HG02885 (cell line): ENCODE results near the gene FHOD3.
"Not testable (repeated sequence)": the region's sequence is repeated elsewhere in the genome, so short reads cannot be mapped to it uniquely, and the experiment has no call there.

Experiments used
- ATAC-seq: cut with Tn5 transposase; IDR thresholded peaks from one replicate; pipeline ENCODE4 v1.9.1; 2021; ENCODE audit warnings: mild to moderate bottlenecking; ENCODE audit not compliant: unreplicated experiment, poor library complexity

Gene FHOD3

DNA sequence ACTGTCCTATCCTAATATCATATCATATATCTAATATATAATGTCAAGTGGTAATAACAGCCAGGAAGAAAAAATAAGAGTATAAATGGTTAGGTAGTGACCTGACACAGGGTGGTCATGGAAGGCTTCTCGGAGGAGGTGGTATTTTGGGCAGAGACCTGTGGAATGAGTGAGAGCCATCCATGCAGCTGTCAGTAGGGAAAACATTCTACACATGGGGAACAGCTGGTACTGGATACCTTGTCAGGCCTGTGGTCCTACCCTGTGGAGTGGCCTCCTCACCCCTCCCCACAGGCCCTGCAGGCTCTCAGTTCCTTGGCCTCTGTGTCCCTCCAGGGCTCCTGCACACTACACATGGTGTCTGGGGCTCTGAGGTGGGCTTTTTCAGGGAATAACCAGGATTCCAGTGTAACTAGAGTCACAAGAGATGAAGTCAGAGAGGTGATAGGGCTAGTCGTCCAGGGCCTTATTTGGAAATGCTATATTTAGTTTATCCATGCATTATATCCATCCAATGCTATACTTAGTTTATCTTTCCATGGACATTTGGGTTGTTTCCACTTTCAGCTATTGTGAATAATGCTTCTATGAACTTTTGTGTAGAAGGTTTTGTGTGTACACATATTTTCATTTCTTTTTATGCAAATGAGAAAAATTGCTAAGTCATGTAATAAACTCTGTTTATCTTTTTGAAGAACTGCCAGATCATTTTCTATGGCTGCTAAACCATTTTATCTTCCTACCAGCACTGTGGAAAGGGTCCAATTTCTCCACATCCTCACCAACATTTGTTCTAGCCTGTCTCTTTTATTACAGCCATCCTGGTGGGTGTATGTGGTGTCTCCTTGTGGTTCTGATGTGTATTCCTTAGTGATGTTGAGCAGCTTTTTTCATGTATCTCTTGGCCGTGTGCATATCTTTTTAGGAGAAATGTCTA, 455.7 kb downstream of the FHOD3 start:
- no peak for ATAC-seq

DNA sequence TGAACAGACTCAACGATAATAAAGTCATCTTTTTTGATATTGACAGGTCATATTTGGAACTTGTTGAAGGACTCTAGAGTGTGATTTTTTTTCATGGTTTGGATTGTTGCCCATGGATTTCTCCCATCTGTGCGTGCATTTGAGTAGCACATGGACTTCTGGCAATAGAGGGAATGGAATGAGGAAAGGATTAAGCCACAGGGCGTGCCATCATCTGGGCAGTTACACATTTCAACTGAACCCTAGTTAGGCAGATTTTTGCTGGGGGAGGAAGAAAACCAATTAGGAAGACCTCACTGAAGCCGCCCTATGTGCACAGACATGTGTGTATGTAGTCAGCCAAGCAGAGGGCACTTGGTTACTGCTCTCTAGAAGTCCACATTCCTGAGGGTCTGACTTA, 458.7 kb downstream of the FHOD3 start:
- ATAC-seq = no peak

GRCh38 chr18:36757081-36757480, 459.6 kb downstream of the FHOD3 start:
- peak; percentile 50 for ATAC-seq

GRCh38 chr18:36757991-36758390, 460.5 kb downstream of the FHOD3 start:
- ATAC-seq = no peak

- no peak for ATAC-seq
These were observed 461.1 kb downstream of the FHOD3 start for GRCh38 chr18:36758623-36759022.

- ATAC-seq = no peak
These were observed 461.8 kb downstream of the FHOD3 start for GRCh38 chr18:36759167-36759776.

DNA sequence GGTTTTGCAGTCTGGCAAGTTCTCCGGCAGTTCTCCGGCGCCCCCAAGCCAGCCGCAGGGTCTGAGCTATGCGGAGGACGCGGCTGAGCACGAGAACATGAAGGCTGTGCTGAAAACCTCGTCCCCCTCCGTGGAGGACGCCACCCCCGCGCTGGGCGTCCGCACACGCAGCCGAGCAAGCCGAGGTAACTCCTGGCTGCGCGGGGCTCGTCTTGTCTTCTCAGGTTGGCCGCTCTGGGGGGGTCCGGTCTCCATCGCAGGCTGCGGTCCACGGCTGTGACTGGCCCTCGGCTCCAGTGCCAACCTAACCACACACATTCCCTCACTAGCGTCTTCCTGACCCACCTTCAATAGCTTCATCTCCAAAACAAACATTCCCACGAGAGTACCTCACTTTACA, 463.1 kb downstream of the FHOD3 start:
- ATAC-seq = no peak

DNA sequence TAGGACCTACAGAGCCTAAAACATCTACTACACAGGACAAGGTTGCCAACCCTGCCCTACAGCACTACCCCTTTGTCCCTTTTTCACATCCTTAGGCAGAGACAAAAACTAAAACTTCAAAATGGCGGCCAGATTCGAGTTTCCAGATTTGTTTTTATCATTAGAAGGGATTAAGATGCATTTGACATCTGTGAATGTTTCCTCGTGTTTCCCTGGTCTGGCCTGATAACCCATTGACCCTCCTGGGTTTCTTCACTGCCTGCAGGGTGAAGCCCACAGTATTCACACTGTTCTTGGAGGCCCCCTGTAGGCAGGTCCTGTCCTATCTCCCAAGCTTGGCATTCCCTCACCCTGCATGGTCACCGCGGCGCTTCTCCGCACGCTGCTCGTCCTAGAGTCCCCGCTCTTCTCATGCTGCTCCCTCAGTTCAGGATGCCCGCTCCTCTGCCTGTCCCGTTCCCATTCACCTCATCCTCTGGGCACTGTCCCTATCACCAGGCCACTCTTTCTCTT, 463.7 kb downstream of the FHOD3 start:
- no peak for ATAC-seq

DNA sequence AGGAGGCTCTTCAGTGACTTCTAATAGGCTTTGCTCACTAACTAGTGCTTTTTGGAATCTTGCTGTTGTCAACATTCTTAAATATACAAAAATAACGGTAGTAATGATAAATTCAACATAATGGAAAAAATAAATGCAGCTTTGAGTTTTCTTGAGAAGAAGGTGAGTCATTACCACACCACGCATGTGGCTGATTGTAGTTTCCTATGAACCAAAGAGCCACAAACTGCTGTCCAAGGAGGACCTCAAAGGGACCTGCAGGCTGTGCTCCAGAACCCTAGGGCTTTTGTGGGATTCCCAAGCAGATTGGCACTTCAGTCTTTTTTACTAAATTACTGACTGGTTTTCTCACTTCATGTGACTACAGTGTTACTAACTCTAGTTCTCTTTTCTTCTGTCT, 464.6 kb downstream of the FHOD3 start:
- ATAC-seq = no peak

DNA sequence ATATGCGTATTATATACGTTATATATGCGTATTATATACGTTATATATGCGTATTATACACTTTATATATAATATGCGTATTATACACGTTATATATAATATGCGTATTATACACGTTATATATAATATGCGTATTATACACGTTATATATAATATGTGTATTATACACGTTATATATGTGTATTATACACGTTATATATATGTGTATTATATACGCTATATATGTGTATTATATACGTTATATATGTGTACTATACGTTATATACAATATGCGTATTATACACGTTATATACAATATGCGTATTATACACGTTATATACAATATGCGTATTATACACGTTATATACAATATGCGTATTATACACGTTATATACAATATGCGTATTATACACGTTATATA, 465.5 kb downstream of the FHOD3 start:
- ATAC-seq = not testable (repeated sequence)

DNA sequence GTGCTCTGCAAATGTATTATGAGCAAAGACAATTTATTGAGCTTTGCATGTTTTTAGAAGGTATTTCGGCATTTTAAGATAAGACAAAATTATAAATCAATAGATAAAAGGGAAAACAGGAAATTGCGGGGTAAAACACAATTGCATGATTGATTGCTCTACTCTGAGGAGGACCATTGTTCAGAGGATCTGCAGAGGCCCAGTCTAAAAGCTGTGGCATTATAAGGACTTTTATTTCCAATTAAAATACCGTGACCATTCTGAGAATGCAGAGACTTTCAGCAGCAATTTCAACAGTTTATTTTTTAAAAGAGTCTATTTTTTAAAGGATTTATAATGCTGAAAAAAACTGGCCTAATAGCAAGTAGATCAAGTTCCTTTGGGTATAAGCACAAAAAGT, 469.3 kb downstream of the FHOD3 start:
- no peak for ATAC-seq

DNA sequence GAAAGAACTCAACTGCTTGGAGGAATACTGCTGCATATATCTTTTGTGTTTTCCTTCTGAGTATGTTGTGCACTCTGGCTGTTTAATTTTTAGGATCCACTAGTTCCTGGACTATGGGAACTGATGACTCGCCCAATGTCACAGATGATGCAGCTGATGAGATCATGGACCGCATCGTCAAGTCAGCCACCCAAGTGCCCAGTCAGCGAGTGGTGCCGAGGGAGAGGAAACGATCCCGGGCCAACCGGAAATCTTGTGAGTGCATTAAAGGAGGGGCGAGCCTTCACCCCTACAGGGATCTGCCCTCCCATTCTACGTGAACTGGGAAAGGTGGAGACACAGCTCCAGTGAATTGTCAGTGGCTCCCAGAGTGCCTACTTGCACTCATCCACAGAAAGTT, 471.7 kb downstream of the FHOD3 start:
- no peak for ATAC-seq

GRCh38 chr18:36769611-36770314, 472.2 kb downstream of the FHOD3 start:
- peak; percentile 45 for ATAC-seq

GRCh38 chr18:36770315-36770946, 472.9 kb downstream of the FHOD3 start:
- ATAC-seq = no peak

DNA sequence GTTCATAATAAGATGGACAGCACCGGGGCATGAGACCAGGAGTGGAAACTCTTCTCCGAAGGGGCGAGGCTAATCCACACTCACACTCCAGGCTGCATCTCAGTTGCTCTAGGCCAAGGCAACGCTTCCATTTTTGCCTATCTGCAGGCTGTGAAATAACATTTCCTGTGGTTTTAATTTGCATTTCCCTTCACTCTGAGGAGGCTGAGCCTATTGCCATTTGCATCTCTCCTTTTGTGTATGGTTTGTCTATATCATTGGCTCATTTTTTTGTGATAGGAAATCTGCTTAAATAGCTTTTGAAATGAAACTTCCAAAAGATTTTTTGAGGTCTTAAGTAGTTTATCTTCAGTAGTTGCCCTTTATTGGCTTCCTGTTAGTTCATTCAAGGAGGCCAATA, 473.7 kb downstream of the FHOD3 start:
- ATAC-seq = peak; percentile 59

DNA sequence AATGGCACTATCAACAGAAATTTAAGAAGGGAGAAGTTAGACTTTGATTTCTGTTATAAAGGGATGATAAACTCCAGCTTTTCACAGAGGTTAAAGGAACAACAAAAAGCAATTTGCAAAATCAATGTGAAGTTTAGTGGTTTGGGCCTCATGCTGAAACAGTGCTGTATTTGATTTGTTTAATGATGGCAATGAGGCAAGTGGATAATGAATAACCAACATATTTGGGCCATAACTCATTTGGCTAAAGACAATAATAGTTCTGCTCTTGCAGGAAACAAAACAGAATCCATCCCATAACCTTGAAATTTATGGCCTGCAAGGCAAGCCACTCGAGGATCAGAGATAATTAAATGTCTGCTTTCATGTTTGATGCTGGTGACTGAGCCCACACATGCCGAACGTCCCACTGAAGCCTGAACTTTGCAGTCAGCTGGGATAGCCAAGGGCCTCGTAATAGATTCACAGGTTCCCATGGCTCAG, 474.8 kb downstream of the FHOD3 start:
- no peak for ATAC-seq

DNA sequence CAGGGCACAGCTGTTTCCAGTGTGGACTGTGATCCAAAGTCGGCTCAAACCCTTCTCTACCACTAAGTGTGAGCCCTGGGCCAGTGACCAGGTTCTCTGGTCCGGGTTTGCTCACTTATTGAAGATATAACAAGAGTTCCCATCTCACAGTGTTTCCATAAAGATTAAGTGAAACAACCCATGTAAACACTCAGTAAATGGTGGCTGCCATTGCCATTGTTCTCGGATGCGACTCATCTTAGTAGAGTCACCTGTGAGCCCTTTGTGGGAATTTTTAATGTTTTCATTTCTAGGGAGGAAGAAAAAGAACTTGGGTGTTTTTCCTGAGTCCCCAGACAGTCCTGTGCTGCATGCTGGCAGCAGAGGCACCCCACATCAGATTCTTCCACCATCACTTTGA, 477.9 kb downstream of the FHOD3 start:
- no peak for ATAC-seq

- ATAC-seq = no peak
These were observed 479.1 kb downstream of the FHOD3 start for GRCh38 chr18:36776650-36777049.

DNA sequence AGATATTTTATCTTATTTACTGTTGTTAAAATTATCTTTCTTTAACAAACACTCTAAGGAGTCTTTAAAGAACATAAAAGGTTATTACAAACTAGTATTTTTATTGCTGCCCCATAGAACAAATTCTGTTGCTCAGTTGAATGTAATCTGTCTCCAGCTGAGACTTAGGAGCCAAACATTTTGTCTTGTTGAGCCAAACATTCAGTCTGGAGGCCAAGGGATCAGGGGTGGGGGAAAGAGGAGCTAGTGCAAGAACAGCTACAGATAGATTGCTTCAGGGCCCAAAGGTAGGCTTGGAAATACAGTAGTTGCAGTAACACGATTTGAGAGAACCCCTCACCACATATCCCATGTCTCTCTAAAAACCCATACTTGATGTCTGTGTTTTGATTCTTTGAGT, 480.1 kb downstream of the FHOD3 start:
- ATAC-seq = no peak

DNA sequence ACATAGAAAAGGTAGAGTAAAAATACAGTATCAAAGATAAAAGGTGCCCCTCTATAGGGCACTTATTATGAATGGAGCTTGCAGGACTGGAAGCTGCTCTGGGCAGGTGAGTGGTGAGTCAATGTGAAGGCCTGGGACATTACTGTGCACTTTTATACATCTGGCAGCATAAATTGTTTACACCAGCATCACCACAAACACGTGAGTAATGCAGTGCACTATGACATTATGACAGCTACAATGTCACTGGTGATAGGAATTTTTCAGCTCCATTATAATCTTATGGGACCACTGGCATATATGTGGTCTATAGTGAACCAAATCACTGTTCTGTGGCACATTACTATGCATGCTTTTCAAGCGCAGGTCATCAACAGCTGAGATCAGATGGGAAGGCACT, 483.2 kb downstream of the FHOD3 start:
- no peak for ATAC-seq
